ENCODE results near the gene SSR4. TPM values are rescaled to one million over a fixed set of nuclear protein-coding genes. Genes with fewer than 3 reads are reported as not detected.

SSR4 gene
- total RNA-seq, 1 donor from 2014 or later = 331 TPM

DNA sequence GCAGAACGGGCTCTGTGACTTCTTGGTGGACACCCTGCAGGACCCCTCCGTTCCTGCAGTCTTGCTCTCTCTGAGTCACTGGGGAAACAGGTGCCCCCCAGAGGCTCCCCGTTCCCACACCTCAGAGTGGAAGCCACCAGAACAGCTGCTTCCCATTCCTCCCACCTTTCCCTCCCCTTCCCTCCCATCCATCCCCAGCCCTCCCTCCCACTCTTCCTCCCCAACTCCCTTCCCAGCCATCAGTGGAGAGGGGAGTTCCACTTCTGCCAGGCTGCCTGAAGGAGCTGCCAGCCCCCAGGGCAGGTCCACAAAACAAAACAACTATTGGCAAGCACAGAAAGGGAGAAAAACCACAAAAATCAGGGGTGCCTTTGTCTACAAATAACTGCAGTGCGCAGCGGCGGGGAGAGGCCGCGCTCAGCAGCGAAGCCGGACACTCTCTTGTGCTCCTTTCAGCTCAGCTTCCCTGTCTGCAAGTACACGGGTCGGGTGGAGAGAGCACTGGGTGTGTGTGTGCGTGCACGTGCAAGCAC is 8.1 kb downstream of the SSR4 start:
- Histone ChIP-seq H3K36me3 (peaks cover 6 to 14% of the 10 kb centered on the region in 2 donors), H3K27me3 (no peaks in the 10 kb centered on the region), H3K4me1 (peaks cover 0 to 7% of the 10 kb centered on the region in 2 donors), H3K27ac (no peak overlapping the region), H3K9me3 (no peaks in the 10 kb centered on the region), H3K4me3 (no peak overlapping the region)
- TF ChIP-seq, protein P1, sequence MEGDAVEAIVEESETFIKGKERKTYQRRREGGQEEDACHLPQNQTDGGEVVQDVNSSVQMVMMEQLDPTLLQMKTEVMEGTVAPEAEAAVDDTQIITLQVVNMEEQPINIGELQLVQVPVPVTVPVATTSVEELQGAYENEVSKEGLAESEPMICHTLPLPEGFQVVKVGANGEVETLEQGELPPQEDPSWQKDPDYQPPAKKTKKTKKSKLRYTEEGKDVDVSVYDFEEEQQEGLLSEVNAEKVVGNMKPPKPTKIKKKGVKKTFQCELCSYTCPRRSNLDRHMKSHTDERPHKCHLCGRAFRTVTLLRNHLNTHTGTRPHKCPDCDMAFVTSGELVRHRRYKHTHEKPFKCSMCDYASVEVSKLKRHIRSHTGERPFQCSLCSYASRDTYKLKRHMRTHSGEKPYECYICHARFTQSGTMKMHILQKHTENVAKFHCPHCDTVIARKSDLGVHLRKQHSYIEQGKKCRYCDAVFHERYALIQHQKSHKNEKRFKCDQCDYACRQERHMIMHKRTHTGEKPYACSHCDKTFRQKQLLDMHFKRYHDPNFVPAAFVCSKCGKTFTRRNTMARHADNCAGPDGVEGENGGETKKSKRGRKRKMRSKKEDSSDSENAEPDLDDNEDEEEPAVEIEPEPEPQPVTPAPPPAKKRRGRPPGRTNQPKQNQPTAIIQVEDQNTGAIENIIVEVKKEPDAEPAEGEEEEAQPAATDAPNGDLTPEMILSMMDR (IDR thresholded peaks at IDR 0.05) = no peak
- DNase-seq (ENCODE audit: low spot score in 2 of 2) = no peak
- intact Hi-C loops (cut with DNase I) = no loop called here

DNA sequence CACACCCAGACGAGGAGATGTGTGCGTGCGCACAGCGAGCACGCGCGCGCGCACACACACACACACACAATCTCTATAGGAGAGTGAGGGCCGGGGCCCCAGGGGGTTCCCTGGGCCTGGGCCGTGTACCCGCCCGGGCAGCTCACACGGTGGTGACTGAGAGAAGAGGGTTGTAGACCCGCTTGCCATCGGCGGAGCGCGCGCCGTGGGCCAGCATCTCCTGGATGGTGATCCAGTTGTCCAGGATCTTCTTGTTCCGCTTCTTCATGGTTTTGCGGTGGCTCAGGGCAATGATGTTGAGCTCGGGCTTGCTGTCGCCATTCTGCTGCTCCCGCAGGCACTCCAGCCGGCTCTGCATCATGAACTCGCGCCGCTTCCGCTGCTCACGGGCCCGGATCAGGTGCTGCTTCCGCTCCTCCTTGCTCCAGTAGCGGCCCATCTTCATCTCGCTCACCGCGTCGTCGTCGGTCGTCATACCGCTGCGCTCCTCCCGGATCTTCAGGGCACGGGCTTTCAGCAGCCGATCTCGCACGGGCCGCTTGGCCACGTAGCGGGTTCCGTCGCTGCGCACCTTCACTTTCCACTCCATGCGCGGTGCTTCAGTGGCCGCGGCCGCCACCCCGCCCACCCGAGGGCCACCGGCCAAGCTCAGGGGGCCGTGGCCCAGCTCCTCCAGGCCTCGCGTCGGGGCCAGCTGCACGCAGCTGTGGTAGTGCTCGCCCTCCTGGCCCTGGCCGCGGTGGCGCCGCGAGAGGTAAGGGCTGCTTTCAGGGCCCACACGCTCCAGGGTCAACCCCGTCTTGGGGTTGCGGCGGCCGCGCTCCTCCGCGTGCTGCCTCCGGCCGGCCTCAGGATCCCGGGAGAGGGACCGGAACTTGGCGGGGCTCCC is 9.0 kb downstream of the SSR4 start:
- H3K27me3 ChIP-seq = no peaks in the 10 kb centered on the region
- peaks cover 3 to 6% of the 10 kb centered on the region in 2 donors for H3K36me3 ChIP-seq
- H3K4me3 ChIP-seq = no peak overlapping the region
- DNase-seq (ENCODE audit: low spot score in 2 of 2) = no peak
- H3K9me3 ChIP-seq = no peaks in the 10 kb centered on the region
- TF ChIP-seq, protein P1 (IDR thresholded peaks at IDR 0.05) = no peak
- H3K27ac ChIP-seq = no peak overlapping the region
- peaks cover 0 to 7% of the 10 kb centered on the region in 2 donors for H3K4me1 ChIP-seq
- intact Hi-C loops (cut with DNase I) = no loop called here

DNA sequence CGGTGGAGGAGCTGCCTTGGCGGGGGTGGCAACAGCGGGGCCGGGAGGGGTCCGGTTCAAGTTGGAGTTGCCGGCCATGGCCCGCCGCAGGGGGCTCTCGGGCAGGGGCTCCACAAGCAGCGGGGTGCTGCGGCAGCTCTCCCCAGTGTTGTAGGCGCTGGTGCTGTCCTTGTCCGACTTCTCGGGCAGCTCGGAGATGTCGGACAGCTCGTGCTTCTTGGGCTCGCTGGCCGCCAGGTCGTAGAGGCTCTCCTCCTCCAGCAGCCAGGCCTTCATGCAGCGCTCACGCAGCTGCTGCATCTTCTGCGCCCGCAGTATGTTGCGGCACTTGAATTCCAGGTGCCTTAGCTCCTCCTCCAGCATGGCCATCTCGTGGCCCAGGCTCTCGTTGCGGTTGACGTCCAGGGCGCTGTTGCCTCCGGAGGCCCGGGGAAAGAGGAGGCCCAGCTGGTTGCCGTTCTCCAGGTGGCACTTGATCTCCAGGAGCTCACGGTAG is 9.7 kb downstream of the SSR4 start:
- H3K36me3 ChIP-seq = peaks cover 0 to 2% of the 10 kb centered on the region in 2 donors
- H3K4me3 ChIP-seq = no peak overlapping the region
- peaks cover 0 to 7% of the 10 kb centered on the region in 2 donors for H3K4me1 ChIP-seq
- TF ChIP-seq, protein P1 (IDR thresholded peaks at IDR 0.05) = no peak
- no peaks in the 10 kb centered on the region for H3K27me3 ChIP-seq
- DNase-seq (ENCODE audit: low spot score in 2 of 2) = no peak
- intact Hi-C loops (cut with DNase I) = no loop called here
- H3K9me3 ChIP-seq = no peaks in the 10 kb centered on the region
- no peak overlapping the region for H3K27ac ChIP-seq

DNA sequence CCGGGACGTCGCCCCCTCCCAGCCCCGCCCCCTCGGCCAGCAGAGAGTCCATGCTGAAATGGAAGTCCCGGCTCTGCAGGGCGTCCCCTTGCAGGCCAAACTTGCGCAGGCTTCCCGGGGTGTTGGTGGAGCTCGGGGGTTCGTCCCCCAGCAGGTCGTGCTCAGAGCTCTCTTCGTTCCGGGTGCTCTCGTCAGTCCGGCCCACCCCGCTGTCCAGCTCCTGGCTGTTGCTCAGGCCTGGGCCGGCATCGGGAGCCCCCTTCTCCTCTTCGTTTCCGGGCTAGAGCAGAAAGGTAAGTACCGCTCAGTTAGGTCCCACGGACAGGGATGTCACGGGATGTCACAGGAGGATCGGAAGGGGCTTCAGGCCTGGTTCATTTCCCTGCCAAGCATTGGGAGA is 10.2 kb downstream of the SSR4 start:
- no peak for DNase-seq (ENCODE audit: low spot score in 2 of 2)
- no peak overlapping the region for H3K27ac ChIP-seq
- no peak overlapping the region for H3K4me3 ChIP-seq
- no peaks in the 10 kb centered on the region for H3K9me3 ChIP-seq
- intact Hi-C loops (cut with DNase I) = no loop called here
- TF ChIP-seq, protein P1 (IDR thresholded peaks at IDR 0.05) = no peak
- H3K36me3 ChIP-seq = no peaks in the 10 kb centered on the region
- no peaks in the 10 kb centered on the region for H3K27me3 ChIP-seq
- peaks cover 0 to 7% of the 10 kb centered on the region in 2 donors for H3K4me1 ChIP-seq

DNA sequence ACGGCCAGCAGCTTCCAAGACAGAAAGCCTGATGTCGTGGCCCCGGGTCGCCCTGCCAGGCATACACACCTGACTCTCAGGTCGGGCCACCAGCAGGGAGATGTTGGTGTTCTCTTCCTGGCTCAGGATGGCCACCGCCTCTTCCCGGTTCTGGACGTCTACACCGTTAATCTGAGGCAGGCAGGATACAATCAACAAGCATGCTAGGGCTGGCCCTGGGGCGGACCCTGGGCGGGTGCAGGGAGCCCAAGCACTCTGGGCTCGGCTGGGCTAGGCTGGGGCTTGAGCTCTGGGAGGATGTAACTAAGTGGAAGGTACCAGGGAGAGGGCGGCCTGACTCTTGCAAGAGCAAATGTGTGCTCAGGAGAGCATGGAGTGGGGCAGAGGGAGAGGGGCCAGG is 11.0 kb downstream of the SSR4 start:
- Histone ChIP-seq H3K27me3 (no peaks in the 10 kb centered on the region), H3K27ac (no peak overlapping the region), H3K4me1 (peaks cover 0 to 3% of the 10 kb centered on the region in 2 donors), H3K4me3 (no peak overlapping the region), H3K9me3 (no peaks in the 10 kb centered on the region), H3K36me3 (no peaks in the 10 kb centered on the region)
- DNase-seq (ENCODE audit: low spot score in 2 of 2) = no peak
- TF ChIP-seq, protein P1 (IDR thresholded peaks at IDR 0.05) = no peak
- intact Hi-C loops (cut with DNase I) = no loop called here

All from ascending aorta (tissue), 2 donors.